ENCODE measurements around the gene KCNJ6. TPM values are rescaled to one million over a fixed set of nuclear protein-coding genes. Genes with fewer than 3 reads are reported as not detected.

The KCNJ6 gene
- total and polyA plus RNA-seq, 2 donors from 2014 or later: 0.06 TPM; not detected in 1

DNA sequence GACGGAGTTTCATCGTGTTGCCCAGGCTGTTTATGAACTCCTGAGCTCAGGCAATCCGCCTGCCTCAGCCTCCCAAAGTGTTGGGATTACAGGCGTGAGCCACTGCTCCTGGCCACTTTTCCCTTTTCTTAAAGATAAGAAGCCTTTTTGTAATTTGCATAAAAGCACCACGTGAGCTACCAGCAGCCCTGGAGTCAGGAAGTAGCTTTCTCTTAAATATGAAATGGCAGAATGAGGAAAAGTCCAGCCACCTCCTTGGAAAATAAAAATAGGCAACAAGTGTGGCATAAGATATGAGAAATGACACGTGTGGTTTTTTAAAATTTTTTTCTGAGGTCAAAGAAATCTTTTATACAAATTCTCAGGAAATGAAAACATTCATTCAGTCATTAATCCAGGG lies 289.9 kb downstream of the KCNJ6 start:
- no peak overlapping the region for H3K4me3 ChIP-seq (ENCODE audit: low read length in 3 of 3)
- intact Hi-C loops (cut with DNase I): no loop called here
- no peaks in the 10 kb centered on the region for H3K36me3 ChIP-seq (ENCODE audit: control insufficient read depth in 2 of 3, insufficient read depth in 3 of 3, low read length in 3 of 3)
- no peak for DNase-seq
- no peak overlapping the region for H3K27ac ChIP-seq (ENCODE audit: low read depth in 2 of 2, low read length in 2 of 2)
- no peaks in the 10 kb centered on the region for H3K27me3 ChIP-seq (ENCODE audit: control insufficient read depth, insufficient read depth, low read length)
- TF ChIP-seq, protein P1, sequence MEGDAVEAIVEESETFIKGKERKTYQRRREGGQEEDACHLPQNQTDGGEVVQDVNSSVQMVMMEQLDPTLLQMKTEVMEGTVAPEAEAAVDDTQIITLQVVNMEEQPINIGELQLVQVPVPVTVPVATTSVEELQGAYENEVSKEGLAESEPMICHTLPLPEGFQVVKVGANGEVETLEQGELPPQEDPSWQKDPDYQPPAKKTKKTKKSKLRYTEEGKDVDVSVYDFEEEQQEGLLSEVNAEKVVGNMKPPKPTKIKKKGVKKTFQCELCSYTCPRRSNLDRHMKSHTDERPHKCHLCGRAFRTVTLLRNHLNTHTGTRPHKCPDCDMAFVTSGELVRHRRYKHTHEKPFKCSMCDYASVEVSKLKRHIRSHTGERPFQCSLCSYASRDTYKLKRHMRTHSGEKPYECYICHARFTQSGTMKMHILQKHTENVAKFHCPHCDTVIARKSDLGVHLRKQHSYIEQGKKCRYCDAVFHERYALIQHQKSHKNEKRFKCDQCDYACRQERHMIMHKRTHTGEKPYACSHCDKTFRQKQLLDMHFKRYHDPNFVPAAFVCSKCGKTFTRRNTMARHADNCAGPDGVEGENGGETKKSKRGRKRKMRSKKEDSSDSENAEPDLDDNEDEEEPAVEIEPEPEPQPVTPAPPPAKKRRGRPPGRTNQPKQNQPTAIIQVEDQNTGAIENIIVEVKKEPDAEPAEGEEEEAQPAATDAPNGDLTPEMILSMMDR (IDR thresholded peaks at IDR 0.05; ENCODE audit: borderline replicate concordance, extremely low read depth, insufficient read depth): no peak
- H3K9me3 ChIP-seq (ENCODE audit: control insufficient read depth in 2 of 3, insufficient read depth in 1 of 3, low read length in 3 of 3): no peaks in the 10 kb centered on the region
- peaks cover 0 to 4% (median 0%) of the 10 kb centered on the region in 3 donors for H3K4me1 ChIP-seq (ENCODE audit: control insufficient read depth in 2 of 3, insufficient read depth in 2 of 3, low read depth in 1 of 3, low read length in 3 of 3)
- no peak overlapping the region for H3K9ac ChIP-seq (ENCODE audit: low read length in 3 of 3)
- no peak for FAIRE-seq

DNA sequence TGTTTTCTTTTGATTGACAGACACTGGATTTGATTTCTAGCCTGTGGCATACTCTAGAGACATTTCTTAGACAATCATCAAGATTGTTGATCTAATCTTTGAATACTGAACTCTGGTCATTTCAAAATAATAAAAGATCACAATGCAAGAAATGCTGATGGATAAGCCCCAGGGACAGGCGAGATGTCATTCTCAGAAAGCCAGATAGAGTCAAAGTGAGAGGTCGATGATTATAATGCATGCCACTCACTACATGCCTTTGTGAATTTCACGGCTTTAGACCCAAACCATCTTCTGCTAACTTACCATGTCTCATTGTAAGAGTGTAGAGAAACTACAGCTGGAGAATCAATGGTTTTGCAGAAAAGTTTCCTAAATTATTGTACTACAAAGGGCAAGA lies 292.6 kb downstream of the KCNJ6 start:
- Histone ChIP-seq H3K9ac (ENCODE audit: low read length in 3 of 3) (no peak overlapping the region), H3K27ac (ENCODE audit: low read depth in 2 of 2, low read length in 2 of 2) (no peak overlapping the region), H3K27me3 (ENCODE audit: control insufficient read depth, insufficient read depth, low read length) (no peaks in the 10 kb centered on the region), H3K4me1 (ENCODE audit: control insufficient read depth in 2 of 3, insufficient read depth in 2 of 3, low read depth in 1 of 3, low read length in 3 of 3) (peaks cover 0 to 4% (median 2%) of the 10 kb centered on the region in 3 donors), H3K36me3 (ENCODE audit: control insufficient read depth in 2 of 3, insufficient read depth in 3 of 3, low read length in 3 of 3) (no peaks in the 10 kb centered on the region), H3K9me3 (ENCODE audit: control insufficient read depth in 2 of 3, insufficient read depth in 1 of 3, low read length in 3 of 3) (no peaks in the 10 kb centered on the region), H3K4me3 (ENCODE audit: low read length in 3 of 3) (no peak overlapping the region)
- DNase-seq: no peak
- TF ChIP-seq, protein P1 (IDR thresholded peaks at IDR 0.05; ENCODE audit: borderline replicate concordance, extremely low read depth, insufficient read depth): no peak
- no peak for FAIRE-seq
- intact Hi-C loops (cut with DNase I): no loop called here

GRCh38 chr21:37623183-37623582 lies 293.1 kb downstream of the KCNJ6 start:
- Histone ChIP-seq H3K27ac (ENCODE audit: low read depth in 2 of 2, low read length in 2 of 2) (no peak overlapping the region), H3K27me3 (ENCODE audit: control insufficient read depth, insufficient read depth, low read length) (no peaks in the 10 kb centered on the region), H3K4me1 (ENCODE audit: control insufficient read depth in 2 of 3, insufficient read depth in 2 of 3, low read depth in 1 of 3, low read length in 3 of 3) (peaks cover 0 to 4% (median 2%) of the 10 kb centered on the region in 3 donors), H3K9ac (ENCODE audit: low read length in 3 of 3) (no peak overlapping the region), H3K4me3 (ENCODE audit: low read length in 3 of 3) (no peak overlapping the region), H3K9me3 (ENCODE audit: control insufficient read depth in 2 of 3, insufficient read depth in 1 of 3, low read length in 3 of 3) (no peaks in the 10 kb centered on the region), H3K36me3 (ENCODE audit: control insufficient read depth in 2 of 3, insufficient read depth in 3 of 3, low read length in 3 of 3) (no peaks in the 10 kb centered on the region)
- FAIRE-seq (no peak), DNase-seq (no peak)
- intact Hi-C loops (cut with DNase I): no loop called here
- TF ChIP-seq, protein P1 (IDR thresholded peaks at IDR 0.05; ENCODE audit: borderline replicate concordance, extremely low read depth, insufficient read depth): no peak

- no peak overlapping the region for H3K9ac ChIP-seq (ENCODE audit: low read length in 3 of 3)
- no peaks in the 10 kb centered on the region for H3K36me3 ChIP-seq (ENCODE audit: control insufficient read depth in 2 of 3, insufficient read depth in 3 of 3, low read length in 3 of 3)
- intact Hi-C loops (cut with DNase I): no loop called here
- DNase-seq: no peak
- H3K4me1 ChIP-seq (ENCODE audit: control insufficient read depth in 2 of 3, insufficient read depth in 2 of 3, low read depth in 1 of 3, low read length in 3 of 3): peaks cover 0 to 4% (median 2%) of the 10 kb centered on the region in 3 donors
- no peaks in the 10 kb centered on the region for H3K27me3 ChIP-seq (ENCODE audit: control insufficient read depth, insufficient read depth, low read length)
- no peak for FAIRE-seq
- no peak overlapping the region for H3K27ac ChIP-seq (ENCODE audit: low read depth in 2 of 2, low read length in 2 of 2)
- H3K4me3 ChIP-seq (ENCODE audit: low read length in 3 of 3): no peak overlapping the region
- no peaks in the 10 kb centered on the region for H3K9me3 ChIP-seq (ENCODE audit: control insufficient read depth in 2 of 3, insufficient read depth in 1 of 3, low read length in 3 of 3)
- TF ChIP-seq, protein P1 (IDR thresholded peaks at IDR 0.05; ENCODE audit: borderline replicate concordance, extremely low read depth, insufficient read depth): no peak
Measured at GRCh38 chr21:37622755-37623154, 293.5 kb downstream of the KCNJ6 start.

All from kidney (tissue), 14 donors.